T-helper 17 cell (primary cell): ENCODE data around the gene PLD2. TPM values are rescaled to one million over a fixed set of nuclear protein-coding genes. Genes with fewer than 3 reads are reported as not detected.
"Not testable (repeated sequence)": the region's sequence is repeated elsewhere in the genome, so short reads cannot be mapped to it uniquely, and the experiment has no call there.

ENCODE experiments used
- ATAC-seq: fragments of 150-1000 bp; cut with Tn5 transposase; 2 replicates; pipeline ENCODE4 v1.10.0; 2021; ENCODE audit warnings: mild to moderate bottlenecking, moderate library complexity
- DNase-seq, 3 donors: peaks; one replicate each; pipeline versions ENCODE4 v3.0.0 to v3.0.0-alpha.2; 2020 to 2021
- H3K9me3 ChIP-seq: one replicate; pipeline ENCODE4 v1.7.0; 2013; ENCODE audit warnings: low read length, mild to moderate bottlenecking; ENCODE audit not compliant: control insufficient read depth, poor library complexity, severe bottlenecking
- H3K27ac Mint-ChIP-seq: one replicate; pipeline ENCODE4 v1.8.0; 2022; ENCODE audit warnings: mild to moderate bottlenecking, moderate library complexity, mixed read lengths
- H3K27me3 Mint-ChIP-seq: one replicate; pipeline ENCODE4 v1.8.0; 2022; ENCODE audit warnings: mixed read lengths
- H3K36me3 Mint-ChIP-seq: one replicate; pipeline ENCODE4 v1.8.0; 2022; ENCODE audit warnings: low read depth, mixed read lengths
- H3K4me1 Mint-ChIP-seq: one replicate; pipeline ENCODE4 v1.8.0; 2022; ENCODE audit warnings: mild to moderate bottlenecking, mixed read lengths
- H3K4me3 Mint-ChIP-seq: one replicate; pipeline ENCODE4 v1.8.0; 2022; ENCODE audit warnings: mild to moderate bottlenecking, moderate library complexity, mixed read lengths
- total RNA-seq, 4 donors: library from RNA in 2 of 4; stranded (reverse) in 2 of 4; gene quantifications; one replicate each; pipeline ENCODE4 v1.2.3 and lab custom pipeline; 2022 to 2026

The PLD2 gene
- total RNA-seq, 2 donors from 2014 or later = 30.6 to 32.8 TPM

- no peaks in the 10 kb centered on the region for H3K27me3 Mint-ChIP-seq
- H3K4me3 Mint-ChIP-seq = no peak overlapping the region
- DNase-seq (no peak), ATAC-seq (no peak)
- H3K27ac Mint-ChIP-seq = no peak overlapping the region
- H3K4me1 Mint-ChIP-seq = peaks cover 45% of the 10 kb centered on the region
- peaks cover 5% of the 10 kb centered on the region for H3K36me3 Mint-ChIP-seq
- no peaks in the 10 kb centered on the region for H3K9me3 ChIP-seq
Observed at GRCh38 chr17:4846635-4847390, 39.9 kb downstream of the PLD2 start.

- Mint-ChIP-seq H3K27me3 (no peaks in the 10 kb centered on the region), H3K27ac (no peak overlapping the region), H3K4me3 (no peak overlapping the region), H3K4me1 (peaks cover 46% of the 10 kb centered on the region), H3K36me3 (peaks cover 5% of the 10 kb centered on the region)
- no peak for ATAC-seq
- H3K9me3 ChIP-seq = no peaks in the 10 kb centered on the region
- DNase-seq = no peak
Observed at GRCh38 chr17:4849011-4849536, 42.1 kb downstream of the PLD2 start.

GRCh38 chr17:4850246-4850645 is 43.3 kb downstream of the PLD2 start:
- H3K9me3 ChIP-seq = no peaks in the 10 kb centered on the region
- Mint-ChIP-seq H3K4me1 (peaks cover 43% of the 10 kb centered on the region), H3K4me3 (peak overlapping the region; percentile 9), H3K27me3 (no peaks in the 10 kb centered on the region), H3K27ac (no peak overlapping the region), H3K36me3 (peaks cover 8% of the 10 kb centered on the region)
- DNase-seq (no peak), ATAC-seq (no peak)

GRCh38 chr17:4851084-4851483 is 44.1 kb downstream of the PLD2 start:
- Mint-ChIP-seq H3K36me3 (peaks cover 8% of the 10 kb centered on the region), H3K27me3 (no peaks in the 10 kb centered on the region), H3K27ac (no peak overlapping the region), H3K4me3 (no peak overlapping the region), H3K4me1 (peaks cover 40% of the 10 kb centered on the region)
- ATAC-seq (no peak), DNase-seq (no peak)
- no peaks in the 10 kb centered on the region for H3K9me3 ChIP-seq

DNA sequence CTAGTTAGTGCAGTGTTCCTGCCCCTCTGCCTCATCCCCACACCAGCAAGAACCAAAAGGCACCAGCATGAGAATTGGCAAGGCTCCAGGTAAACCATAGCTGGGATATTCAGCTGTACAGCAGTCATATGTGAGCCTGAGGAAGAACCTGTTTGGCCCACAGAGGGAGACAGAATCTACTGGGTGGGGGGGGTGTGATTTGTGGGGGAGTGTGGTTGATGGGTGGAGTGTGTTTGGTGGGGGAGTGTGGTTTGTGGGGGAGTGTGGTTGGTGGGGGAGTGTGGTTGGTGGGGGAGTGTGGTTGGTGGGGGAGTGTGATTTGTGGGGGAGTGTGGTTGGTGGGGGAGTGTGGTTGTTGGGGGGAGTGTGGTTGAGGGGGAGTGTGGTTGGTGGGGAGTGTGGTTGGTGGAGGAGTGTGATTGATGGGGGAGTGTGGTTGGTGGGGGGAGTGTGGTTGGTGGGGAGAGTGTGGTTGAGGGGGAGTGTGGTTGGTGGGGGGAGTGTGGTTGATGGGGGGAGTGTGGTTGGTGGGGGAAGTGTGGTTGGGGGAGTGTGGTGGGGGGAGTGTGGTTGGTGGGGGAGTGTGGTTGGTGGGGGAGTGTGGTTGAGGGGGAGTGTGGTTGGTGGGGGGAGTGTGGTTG is 45.7 kb downstream of the PLD2 start:
- H3K27me3 Mint-ChIP-seq = no peaks in the 10 kb centered on the region
- H3K36me3 Mint-ChIP-seq = peaks cover 14% of the 10 kb centered on the region
- peaks cover 47% of the 10 kb centered on the region for H3K4me1 Mint-ChIP-seq
- H3K4me3 Mint-ChIP-seq = peak overlapping the region; percentile 10
- ATAC-seq = peak; percentile 55
- no peaks in the 10 kb centered on the region for H3K9me3 ChIP-seq
- H3K27ac Mint-ChIP-seq = peak overlapping the region; percentile 0
- DNase-seq = peak in 1 of 3 donors; percentile 18

GRCh38 chr17:4853208-4853671 is 46.3 kb downstream of the PLD2 start:
- no peaks in the 10 kb centered on the region for H3K27me3 Mint-ChIP-seq
- ATAC-seq (peak; percentile 39), DNase-seq (no peak)
- no peaks in the 10 kb centered on the region for H3K9me3 ChIP-seq
- peaks cover 51% of the 10 kb centered on the region for H3K4me1 Mint-ChIP-seq
- H3K4me3 Mint-ChIP-seq = peak overlapping the region; percentile 59
- peaks cover 14% of the 10 kb centered on the region for H3K36me3 Mint-ChIP-seq
- peak overlapping the region; percentile 53 for H3K27ac Mint-ChIP-seq

DNA sequence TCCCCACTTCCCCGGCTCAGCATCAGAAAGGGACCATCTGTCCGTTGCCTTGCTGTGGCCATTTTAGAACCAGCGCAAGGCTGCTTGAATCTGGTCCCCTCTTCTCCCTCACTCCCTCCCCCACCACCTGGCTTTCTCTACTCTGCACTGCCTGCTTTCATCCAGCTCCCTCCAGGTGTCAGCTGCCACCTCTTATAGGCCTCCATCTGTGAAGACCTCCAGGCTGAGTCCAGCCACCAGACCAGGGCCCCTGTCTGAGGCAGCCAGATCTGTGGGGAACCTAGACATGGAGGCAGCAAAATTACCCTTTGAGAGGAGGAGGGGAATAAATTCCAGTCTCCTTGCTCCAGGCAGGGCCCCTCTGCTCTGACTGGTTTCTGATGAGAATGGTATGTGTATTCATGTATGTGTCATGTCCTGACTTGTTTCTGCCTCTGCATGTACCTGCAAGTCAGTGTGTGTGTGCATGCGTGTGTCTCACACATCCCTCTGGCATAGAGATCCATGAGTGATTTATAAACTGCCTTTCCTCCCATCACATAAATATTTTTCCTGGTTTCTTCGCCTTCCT is 47.2 kb downstream of the PLD2 start:
- ATAC-seq = no peak
- Mint-ChIP-seq H3K4me1 (peaks cover 51% of the 10 kb centered on the region), H3K27me3 (no peaks in the 10 kb centered on the region)

DNA sequence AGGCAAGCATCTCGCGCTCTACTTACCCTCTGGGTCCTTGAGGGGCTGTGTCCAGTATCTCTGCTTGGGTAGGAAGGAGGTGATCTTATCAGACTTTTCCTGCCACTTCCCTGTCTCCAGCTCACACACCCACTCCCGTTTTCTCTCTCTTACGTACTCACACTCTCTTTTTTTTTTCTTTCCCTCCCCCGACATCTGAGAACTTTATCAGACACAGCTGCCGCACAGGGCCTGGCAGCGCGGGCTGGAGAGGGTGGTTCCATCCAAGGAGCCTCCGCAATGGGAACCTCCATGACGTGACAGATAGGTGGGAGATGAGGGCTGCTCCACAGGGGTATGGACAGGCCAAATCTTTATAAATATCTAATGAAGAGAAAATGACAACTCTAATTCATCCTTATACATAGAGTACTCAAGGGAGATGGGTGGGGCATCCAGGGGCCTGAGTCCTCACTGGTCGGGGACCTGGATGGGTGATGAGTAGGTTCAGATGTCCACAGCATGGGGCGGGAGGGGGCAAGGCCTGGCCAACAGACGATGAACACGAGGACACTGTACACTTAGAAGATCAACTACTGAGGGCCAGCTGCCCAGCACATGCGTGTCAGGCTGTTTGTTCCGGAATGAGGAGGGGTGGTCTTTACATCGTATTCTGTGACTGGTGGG is 49.5 kb downstream of the PLD2 start:
- no peak for ATAC-seq
- no peak for DNase-seq
- peak overlapping the region; percentile 12 for H3K4me3 Mint-ChIP-seq

More for the DNA sequence above, 47.2 kb downstream of the PLD2 start:
- peaks cover 14% of the 10 kb centered on the region for H3K36me3 Mint-ChIP-seq
- no peak for DNase-seq
- no peaks in the 10 kb centered on the region for H3K9me3 ChIP-seq
- no peak overlapping the region for H3K4me3 Mint-ChIP-seq
- H3K27ac Mint-ChIP-seq = peak overlapping the region; percentile 41

DNA sequence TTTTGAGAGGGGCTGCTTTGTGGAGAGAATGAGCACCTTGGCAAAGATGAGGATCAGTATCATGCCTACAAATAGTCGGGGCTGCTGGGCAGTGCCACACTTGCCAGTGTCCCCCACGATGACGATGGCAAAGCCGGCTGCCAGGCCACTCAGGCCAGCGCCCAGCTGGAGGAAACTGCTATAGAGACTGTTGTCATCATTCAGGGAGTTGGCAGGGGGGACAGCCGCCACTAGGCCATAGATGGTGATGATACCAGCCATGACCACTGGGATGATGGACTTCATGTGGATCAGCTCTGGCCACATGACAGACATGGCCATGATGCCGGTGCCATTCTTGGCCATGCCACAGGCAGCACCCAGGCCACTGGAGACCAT is 50.0 kb downstream of the PLD2 start:
- DNase-seq (no peak), ATAC-seq (no peak)
- peaks cover 38% of the 10 kb centered on the region for H3K4me1 Mint-ChIP-seq
- H3K9me3 ChIP-seq = no peaks in the 10 kb centered on the region
- no peaks in the 10 kb centered on the region for H3K27me3 Mint-ChIP-seq
- H3K36me3 Mint-ChIP-seq = peaks cover 9% of the 10 kb centered on the region
- no peak overlapping the region for H3K27ac Mint-ChIP-seq
- no peak overlapping the region for H3K4me3 Mint-ChIP-seq

More for the DNA sequence above, 49.5 kb downstream of the PLD2 start:
- Mint-ChIP-seq H3K27ac (no peak overlapping the region), H3K36me3 (peaks cover 9% of the 10 kb centered on the region), H3K4me1 (peaks cover 39% of the 10 kb centered on the region), H3K27me3 (no peaks in the 10 kb centered on the region)
- H3K9me3 ChIP-seq = no peaks in the 10 kb centered on the region

DNA sequence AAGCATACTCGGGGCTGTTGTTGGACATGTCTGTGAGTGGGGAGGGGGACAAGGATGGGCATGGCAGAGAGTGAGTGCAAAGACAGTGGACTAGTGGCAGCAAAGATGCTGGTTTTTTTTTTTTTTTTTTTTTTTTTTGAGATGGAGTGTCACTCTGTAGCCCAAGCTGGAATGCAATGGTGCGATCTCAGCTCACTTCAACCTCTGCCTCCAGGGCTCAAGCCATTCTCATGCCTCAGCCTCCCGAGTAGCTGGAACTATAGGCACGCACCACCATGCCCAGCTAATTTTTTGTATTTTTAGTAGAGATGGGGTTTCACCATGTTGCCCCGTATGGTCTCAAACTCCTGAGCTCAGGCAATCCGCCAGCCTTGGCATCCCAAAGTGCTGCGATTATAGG is 50.4 kb downstream of the PLD2 start:
- H3K36me3 Mint-ChIP-seq, H3K4me3 Mint-ChIP-seq: not testable (repeated sequence)
- peaks cover 35% of the 10 kb centered on the region for H3K4me1 Mint-ChIP-seq

GRCh38 chr17:4858068-4858881 is 51.3 kb downstream of the PLD2 start:
- Mint-ChIP-seq H3K27me3 (no peaks in the 10 kb centered on the region), H3K4me3 (no peak overlapping the region), H3K36me3 (peaks cover 9% of the 10 kb centered on the region), H3K27ac (no peak overlapping the region), H3K4me1 (peaks cover 36% of the 10 kb centered on the region)
- DNase-seq (no peak), ATAC-seq (no peak)
- no peaks in the 10 kb centered on the region for H3K9me3 ChIP-seq

More for the DNA sequence above, 50.4 kb downstream of the PLD2 start:
- not testable (repeated sequence) for H3K27ac Mint-ChIP-seq, DNase-seq, H3K27me3 Mint-ChIP-seq, ATAC-seq, H3K9me3 ChIP-seq

- DNase-seq (no peak), ATAC-seq (no peak)
- Mint-ChIP-seq H3K4me3 (no peak overlapping the region), H3K4me1 (peaks cover 37% of the 10 kb centered on the region), H3K27me3 (no peaks in the 10 kb centered on the region), H3K36me3 (peaks cover 9% of the 10 kb centered on the region), H3K27ac (no peak overlapping the region)
- H3K9me3 ChIP-seq = no peaks in the 10 kb centered on the region
Observed at GRCh38 chr17:4858882-4859260, 51.9 kb downstream of the PLD2 start.
